Right renal cortex interstitium (tissue), 3 donors: ENCODE results near the gene IQSEC3. TPM values are rescaled to one million over a fixed set of nuclear protein-coding genes. Genes with fewer than 3 reads are reported as not detected.
"Not testable (repeated sequence)": the region's sequence is repeated elsewhere in the genome, so short reads cannot be mapped to it uniquely, and the experiment has no call there.

Experiments
- DNase-seq, 3 donors: peaks; one replicate each; pipeline ENCODE4 v3.0.0-alpha.2; 2013; ENCODE audit warnings: low read depth in 3 of 3, low spot score in 2 of 3
- polyA plus RNA-seq, 3 donors: library from polyadenylated mRNA; unstranded; fragments of 120-200 nt; gene quantifications; one replicate each; pipeline ENCODE4 v1.2.1, GENCODE V29; 2013; ENCODE audit not compliant: insufficient read length in 3 of 3

The IQSEC3 gene
- polyA plus RNA-seq = 1 to 10 TPM; 4.5 to 6.7 (median 5.7) TPM

DNA sequence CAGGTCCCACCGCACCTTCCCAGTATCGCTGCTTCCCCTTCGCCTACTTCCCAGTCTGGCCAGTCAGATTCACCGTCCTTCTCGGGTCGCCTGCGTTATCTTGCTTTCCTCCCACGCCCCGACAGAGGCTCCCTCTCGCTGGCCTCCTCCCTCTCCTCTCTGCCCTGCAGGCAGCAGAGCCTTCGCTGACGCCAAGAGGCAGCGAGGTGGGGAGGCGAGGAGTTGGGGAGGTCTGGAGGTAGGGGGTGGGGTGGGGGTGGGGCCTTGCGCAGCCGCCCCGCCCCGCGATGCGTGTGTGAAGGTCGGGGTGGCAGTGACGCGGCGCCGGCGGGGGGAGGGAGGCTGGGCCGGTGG is at the start of gene IQSEC3:
TSS of gene IQSEC3 (plus strand) at position 340 of the 354 bp plus-strand sequence. CDS start 116 bp downstream, outside the sequence.
- not testable (repeated sequence) for DNase-seq

DNA sequence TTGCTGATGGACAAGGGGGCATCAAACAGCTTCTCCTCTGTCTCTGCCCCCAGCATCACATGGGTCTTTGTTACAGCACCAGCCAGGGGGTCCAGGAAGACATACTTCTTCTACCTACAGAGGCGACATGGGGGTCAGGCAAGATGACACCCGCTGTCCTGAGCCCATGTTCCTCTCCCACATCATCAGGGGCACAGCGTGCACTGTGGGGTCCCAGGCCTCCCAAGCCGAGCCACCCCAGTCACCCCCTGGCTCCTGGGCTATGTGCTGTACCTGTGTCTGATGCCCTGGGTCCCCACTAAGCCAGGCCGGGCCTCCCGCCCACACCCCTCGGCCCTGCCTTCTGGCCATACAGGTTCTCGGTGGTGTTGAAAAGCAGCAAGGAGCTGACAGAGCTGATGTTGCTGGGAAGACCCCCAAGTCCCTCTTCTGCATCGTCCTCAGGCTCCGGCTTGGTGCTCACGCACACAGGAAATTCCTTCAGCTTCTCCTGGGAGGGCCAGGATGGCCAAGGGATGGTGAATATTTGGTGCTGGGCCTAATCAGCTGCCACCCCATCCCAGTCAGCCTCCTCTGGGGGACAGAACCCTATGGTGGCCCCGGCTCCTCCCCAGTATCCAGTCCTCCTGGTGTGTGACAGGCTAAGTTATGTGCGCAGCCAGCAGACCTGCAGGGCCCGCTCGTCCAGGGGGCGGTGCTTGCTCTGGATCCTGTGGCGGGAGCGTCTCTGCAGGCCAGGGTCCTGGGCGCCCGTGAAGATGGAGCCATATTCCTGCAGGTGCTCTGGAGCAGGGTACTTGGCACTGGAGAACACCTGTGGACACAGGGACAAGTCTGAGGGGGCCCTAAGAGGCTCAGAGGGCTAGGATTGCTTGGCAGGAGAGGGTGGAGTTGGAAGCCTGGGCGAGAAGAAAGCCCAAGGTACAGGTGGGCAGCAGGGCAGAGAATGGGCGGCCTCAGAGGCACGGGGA is 48.9 kb upstream of the IQSEC3 start:
- DNase-seq = not testable (repeated sequence)

DNA sequence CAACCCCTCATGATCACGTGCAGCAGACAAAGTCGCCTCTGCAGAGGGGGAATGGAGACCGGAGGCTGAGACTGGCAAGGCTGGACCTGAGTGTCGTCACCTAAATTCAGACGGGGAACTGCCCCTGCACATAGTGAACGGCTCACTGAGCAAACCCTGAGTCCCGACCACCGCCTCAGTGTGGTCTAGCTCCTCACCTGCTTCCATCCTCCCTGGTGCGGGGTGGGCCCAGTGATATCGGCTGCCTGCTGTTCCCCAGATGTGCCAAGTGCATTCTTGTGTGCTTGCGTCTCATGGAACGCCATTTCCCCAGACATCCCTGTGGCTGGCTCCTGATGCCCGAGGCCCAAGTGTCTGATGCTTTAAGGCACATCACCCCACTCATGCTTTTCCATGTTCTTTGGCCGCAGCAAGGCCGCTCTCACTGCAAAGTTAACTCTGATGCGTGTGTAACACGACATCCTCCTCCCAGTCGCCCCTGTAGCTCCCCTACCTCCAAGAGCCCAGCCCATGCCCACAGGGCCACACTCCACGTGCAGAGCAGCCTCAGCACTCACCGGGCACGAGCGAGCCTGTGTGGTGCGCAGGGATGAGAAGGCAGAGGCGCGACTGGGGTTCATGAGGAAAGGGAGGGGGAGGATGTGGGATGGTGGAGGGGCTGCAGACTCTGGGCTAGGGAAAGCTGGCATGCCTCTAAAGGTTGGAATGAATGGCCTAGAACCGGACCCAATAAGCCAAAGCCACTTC is 47.6 kb upstream of the IQSEC3 start:
- DNase-seq = not testable (repeated sequence)

DNA sequence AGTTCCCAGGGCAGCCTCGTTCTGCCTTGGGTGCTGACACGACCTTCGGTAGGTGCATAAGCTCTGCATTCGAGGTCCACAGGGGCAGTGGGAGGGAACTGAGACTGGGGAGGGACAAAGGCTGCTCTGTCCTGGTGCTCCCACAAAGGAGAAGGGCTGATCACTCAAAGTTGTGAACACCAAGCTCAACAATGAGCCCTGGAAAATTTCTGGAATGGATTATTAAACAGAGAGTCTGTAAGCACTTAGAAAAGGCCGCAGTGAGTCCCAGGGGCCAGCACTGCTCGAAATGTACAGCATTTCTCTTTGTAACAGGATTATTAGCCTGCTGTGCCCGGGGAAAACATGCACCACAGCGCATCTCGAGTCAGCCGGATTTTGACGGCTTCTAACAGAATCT is 46.7 kb upstream of the IQSEC3 start:
- not testable (repeated sequence) for DNase-seq

DNA sequence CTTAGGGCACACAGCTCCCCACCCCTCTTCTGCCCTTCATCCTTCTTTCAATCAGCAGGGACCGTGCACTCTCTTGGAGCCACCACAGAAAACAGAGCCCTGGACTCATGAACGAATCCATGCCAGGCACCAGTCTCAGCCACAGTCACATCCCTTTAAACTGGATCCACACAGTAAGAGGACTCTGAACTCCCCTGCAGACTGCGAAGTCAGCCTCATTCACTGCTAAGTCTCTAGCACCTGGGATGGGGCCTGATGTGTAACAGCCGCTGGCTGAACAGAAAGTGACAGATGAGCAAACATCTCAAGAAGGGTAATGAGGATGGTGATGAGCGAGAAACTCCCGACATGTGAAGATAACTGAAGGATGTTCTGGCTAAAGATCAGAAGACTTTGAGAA is 45.8 kb upstream of the IQSEC3 start:
- DNase-seq = peak in 2 of 3 donors; percentile 7 to 23

DNA sequence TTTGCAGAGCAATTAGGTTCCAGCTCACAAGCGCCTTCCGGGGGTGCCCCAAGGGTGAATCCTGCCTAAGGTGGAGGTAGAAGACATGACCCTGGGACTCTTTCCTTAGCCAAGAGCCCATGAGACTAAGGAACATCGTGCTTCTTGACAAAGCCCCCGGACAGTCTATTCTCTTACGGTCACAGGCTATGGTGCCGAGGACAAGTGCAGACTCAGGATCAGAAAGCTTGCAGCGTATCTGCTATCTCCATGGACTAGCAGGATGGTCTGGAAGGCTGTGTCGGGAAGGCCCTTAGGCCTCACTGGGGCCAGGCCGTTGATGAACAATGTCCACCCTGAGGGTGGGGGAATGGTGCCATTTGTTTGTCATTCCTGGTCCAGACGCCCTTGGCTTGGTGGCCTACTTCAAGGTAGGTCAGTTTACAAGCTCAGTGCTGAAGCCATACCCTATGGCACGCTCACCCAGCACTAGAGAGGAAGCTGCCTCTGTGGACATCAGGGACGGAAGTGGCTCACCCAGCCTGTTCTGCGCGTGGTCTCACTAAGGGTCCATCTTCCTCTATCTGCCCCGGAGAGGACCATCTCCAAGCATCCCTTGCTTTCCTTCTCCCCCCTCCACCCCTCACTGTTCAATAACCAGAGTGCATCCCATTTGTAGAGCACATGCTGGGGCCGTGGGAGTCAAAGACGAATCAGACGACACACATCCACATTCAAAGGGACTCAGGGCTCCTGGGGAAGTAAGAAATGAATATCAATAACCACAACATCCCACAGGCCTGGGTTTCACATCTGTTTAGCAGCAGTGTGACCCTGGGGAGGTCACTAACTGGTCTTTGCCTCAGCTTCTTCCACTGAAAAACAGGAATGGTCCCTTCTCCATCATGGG is 45.0 kb upstream of the IQSEC3 start:
- DNase-seq = no peak

DNA sequence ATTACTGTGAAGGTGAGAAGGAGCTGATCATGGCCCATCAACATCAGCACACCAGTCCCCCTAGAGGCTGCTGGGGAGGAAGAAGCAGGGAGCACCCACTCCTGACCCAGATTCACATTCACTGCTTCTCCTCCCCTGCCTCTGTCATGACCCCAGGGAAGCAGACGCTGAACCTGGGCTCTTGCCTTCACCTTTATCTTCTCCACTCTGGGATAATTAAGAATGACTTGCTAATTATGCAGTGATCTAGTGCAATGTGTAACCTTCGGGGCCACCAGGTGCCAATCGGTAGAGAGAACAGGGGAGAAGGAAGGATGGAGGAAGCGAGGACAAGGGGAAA is 44.4 kb upstream of the IQSEC3 start:
- DNase-seq = no peak

DNA sequence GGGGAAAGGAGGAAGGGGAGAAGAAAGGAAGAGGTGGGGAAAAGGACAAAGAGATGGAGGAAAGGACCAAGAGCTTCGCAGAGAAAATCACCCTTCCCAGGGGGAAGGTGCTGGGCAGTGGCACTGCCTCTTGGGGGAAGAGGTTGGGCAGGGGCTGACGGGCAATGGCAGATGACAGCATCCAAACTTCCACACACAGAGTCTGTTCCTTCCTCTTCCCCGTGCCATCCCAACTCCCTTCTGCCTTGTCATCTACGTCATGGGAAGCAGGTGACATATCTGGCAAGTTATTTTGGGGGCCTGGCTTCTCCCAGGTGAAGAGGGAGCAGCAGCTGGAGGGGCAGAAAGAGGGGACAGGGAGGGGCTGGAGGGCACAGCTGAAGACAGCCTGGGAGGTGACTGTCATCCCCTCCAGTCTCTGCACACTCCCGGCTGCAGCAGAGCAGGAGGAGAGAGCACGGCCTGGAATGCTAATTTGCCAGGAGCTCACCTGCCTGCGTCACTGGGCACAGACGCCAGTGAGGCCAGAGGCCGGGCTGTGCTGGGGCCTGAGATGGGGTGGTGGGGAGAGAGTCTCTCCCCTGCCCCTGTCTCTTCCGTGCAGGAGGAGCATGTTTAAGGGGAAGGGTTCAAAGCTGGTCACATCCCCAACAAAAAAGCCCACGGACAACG is 43.9 kb upstream of the IQSEC3 start:
- DNase-seq = no peak

DNA sequence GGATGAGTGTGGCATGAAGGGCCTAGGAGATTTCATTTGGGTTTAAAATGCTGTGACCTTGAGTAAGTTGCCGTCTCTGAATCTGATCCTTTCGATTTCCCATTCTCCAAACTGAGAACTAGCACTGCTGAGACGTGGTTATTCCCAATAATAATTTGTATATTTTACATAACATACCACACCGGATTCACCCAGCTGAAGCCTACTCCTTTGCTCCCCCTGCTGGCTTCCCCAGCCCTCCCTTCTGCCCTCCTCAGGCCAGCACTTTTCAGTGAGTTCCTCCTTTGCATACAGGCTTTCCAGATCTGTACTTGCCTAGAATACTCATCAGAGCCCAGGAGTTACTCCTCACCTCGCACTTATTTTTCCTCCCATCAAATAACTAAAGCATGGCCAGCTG is 38.7 kb upstream of the IQSEC3 start:
- not testable (repeated sequence) for DNase-seq

DNA sequence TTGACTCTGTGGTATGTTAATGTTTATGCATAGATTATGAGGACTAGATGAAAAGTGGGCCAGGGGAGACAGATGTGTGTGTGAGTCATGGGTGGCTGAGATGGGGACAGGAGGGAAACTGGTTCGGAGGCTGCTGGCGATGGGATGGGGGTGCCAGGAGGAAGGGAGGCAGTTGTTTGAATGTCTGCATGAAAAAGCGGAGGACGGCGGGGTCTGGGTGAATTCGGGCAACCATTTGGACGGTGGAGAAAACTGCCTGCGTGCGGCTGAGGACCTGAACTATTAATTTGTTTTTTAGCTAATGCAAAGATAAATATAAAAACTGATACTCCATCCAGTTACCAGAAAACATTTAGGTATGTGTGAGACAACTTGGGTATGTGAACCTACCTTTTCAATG is 27.8 kb upstream of the IQSEC3 start:
- DNase-seq = not testable (repeated sequence)

DNA sequence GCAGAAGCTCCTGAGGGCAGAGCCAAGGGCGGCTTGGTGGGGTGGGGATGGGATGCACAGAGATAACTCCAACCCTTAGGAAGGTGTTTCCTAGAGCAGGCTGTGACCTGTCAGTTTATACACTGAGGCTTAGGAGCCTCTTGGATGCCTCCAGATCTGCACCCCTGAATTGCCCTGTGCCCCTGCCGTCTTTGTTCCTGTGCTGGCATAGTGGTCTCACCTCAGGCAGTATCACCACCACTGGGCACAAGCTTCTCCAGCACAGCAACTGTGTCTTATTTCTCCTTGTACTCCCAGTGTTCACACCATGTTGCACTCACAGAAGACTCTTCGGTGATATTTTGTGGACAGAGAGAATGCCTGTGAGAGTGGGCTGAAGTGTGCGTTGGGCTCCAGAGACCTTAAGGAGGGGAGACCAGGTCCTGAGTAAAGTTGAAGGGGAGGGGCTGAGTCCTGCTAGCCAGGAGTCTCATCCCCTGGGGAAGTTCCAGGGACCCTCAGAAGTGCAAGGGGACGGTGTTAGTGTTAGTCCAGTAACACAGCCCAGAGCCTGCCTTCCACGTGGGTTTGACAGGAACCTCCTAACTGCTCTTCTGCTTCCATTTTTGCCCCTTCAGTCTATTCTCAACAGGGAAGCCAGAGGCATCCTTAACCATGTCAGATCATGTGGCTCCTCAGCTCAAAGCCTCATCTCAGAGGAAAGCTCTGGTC is 26.9 kb upstream of the IQSEC3 start:
- DNase-seq = not testable (repeated sequence)

DNA sequence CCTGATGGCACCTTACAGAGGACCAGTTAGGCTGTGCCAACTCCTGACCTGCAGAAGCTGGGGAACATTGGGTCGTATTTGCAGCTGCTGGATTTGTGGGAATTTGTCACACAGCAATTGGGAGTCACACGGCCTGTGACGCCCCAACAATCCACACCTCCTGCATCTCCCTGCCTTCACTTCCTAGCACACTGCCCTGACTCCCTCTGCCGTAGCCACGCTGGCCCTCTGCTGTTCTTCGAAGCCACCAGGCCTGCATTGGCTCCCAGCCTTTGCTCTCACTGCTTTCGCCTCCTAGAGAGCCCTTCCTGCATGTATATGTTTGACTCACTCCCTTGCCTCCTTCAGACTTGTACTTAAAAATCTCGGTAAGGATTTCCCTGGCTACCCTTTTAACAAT is 22.2 kb upstream of the IQSEC3 start:
- DNase-seq = not testable (repeated sequence)

DNA sequence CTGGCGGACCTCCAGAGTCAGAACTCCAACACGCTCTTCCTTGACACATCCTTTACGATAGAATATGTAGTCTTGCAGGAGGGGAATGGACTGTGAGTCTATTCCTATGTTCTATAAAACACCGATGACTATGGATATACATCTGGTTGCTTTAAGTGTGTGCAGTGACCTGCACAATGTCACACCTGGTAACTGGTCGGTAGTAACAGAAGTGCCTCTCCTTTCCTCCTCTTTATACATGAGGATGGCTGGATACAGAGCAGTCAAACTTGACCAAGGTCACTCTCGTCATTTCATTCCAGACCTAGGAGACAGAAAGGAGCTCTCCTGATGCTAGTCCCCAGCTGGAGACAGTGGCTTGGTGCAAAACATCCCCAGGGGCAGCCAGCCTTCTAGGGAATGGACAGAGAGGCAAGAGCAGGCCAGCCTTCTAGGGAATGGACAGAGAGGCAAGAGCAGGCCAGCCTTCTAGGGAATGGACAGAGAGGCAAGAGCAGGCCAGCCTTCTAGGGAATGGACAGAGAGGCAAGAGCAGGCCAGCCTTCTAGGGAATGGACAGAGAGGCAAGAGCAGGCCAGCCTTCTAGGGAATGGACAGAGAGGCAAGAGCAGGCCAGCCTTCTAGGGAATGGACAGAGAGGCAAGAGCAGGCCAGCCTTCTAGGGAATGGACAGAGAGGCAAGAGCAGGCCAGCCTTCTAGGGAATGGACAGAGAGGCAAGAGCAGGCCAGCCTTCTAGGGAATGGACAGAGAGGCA is 21.2 kb upstream of the IQSEC3 start:
- DNase-seq = not testable (repeated sequence)

DNA sequence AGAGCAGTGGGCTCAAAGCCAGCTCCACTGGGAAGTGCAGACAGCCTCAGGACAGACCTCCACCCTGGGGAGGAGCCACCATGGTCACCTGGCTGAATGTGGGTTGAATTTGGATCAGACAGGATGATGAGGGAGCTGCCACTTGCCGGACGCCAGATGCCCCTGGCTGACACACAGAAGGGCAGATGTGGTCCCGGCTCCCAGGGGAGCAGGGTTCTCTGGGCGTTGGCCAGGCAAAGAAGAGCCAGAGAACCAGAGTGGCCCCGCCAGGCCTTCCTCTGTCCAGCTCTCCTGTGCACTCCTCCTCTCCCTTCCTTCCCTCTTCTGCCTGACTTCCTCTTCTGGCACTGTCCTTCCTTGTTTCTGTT is 20.6 kb upstream of the IQSEC3 start:
- not testable (repeated sequence) for DNase-seq

DNA sequence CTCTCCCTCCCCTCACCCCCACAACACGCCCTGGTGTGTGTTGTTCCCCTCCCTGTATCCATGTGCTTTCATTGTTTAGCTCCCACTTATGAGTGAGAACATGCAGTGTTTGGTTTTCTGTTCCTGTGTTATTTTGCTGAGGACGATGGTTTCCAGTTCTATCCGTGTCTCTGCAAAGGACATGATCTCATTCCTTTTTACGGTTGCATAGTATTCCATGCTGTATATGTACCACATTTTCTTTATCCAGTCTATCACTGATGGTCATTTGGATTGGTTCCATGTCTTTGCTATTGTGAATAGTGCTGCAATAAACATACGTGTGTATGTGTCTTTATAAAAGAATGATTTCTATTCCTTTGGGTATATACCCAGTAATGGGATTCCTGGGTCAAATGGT is 20.0 kb upstream of the IQSEC3 start:
- not testable (repeated sequence) for DNase-seq

DNA sequence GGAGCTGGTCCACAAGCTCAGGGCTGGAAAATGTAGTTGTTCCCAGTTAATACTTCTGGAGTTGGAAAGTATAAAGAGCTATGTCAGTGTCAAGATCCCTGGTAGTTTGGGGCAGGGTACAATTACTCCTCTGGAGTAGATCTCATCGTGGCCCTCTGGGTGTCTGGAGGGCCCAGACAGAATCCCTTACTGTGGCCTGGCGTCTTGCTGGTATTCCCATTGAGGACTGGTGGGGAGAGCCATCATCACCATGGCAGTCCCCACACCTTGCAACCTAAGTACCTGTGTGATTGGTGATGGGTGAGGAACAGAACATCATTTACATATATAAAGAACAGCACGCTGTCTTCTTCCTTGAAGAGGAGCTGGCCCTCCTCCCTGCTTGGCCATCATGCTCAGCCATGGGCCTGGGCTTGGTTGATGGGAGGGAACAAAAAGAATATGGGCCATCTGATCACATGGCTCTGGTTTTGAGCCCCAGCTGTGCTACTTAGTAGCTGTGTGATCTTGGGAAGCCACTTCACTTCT is 18.8 kb upstream of the IQSEC3 start:
- not testable (repeated sequence) for DNase-seq

DNA sequence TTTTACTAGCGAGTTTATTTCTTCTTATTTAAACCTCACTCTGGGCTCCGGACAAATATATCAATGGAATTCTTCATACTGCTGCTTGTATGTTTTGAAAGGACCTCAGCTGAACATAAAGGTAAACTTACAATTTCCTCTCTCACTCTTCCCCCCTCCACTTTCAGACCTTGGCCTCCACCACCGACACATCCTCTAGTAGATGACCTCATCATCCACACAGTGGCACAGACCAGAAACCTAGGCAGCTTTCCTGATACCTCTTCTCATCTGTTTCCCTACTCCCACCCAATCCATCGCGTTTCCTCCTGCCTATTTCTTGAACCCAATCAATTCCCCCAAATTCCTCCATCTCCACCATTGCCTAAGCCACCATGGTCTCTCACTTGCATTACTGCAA is 17.4 kb upstream of the IQSEC3 start:
- DNase-seq = not testable (repeated sequence)

DNA sequence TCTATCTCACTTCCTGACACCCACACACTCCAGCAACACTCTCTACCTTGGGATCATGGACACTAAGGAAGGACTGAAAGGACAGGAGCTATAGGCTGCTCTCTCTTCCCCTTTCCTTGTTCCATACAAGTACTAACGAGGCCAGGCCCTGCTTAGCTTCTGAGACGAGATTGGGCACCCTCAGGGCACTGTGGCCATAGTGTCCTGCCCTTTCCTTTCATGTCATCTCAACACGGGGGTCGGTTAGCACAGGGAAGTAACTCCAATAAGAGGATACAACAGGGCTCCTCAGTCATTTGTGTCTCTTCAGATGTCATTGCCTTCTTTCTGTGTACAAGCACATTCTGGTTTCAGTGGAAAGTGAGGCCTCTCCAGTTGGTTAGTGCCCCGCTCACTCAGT is 15.5 kb upstream of the IQSEC3 start:
- not testable (repeated sequence) for DNase-seq

DNA sequence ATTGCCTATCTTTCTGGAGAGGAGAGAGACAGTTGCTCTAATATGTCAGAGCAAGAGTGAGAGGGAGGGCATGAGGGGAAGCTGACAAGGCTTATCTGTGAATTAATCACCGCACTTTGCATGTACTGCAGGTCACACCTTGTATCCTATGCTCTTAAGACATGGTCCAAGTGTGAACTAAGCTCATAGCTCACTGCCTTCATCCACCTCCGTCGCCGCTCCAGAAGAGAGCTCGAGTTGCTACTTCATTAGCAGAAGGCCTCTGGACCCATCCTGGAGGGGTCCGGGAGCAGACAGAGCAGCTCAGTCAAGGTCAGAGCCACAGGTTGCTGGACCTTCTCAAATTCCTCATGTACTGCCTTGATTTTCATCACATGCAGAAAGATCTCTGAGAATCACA is 14.6 kb upstream of the IQSEC3 start:
- DNase-seq = not testable (repeated sequence)
